ENCODE data around the gene AHNAK. TPM values are rescaled to one million over a fixed set of nuclear protein-coding genes. Genes with fewer than 3 reads are reported as not detected.

The AHNAK gene
- total and polyA plus RNA-seq, 11 donors = 84.4 to 861 (median 384) TPM

- peak overlapping the region in 9 of 12 donors; percentile 9 to 95 (median 84) for H3K27ac ChIP-seq
Observed at GRCh38 chr11:62578541-62578940, 31.9 kb upstream of the AHNAK start.

DNA sequence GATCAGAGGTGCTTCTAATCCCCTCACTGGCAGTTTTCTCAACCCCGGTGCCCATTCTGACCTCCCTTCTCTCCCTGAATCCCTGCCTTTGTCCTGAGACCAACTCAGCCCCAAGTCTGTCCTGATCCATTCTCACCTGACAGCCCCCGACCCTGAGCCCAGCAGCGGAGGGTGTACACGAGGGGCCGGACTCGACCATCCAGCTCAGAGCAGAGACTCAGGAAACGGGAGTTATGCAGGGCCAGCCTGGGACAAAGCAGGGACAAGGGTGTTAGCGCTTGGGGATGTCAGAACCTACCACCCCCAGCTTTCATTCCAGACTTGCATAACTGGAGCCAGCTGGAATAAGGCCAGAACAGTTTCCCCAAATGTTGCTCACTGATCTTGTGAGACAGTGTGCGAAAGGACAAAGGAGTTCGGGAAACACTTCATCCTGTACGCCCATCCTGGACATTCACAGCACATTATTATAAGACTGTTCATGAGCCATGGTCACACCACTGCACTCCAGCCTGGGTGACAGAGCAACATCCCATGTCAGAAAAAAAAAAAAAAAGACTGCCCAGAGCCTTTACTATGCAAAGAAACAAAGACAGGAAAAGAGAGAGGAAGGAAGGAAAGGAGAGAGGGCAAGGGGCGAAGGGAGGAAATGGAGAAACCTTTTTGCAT, 30.6 kb upstream of the AHNAK start:
- H3K27ac ChIP-seq = peak overlapping the region; percentile 68 to 98 (median 90)
- no peak for TF ChIP-seq CTCF (IDR thresholded peaks at IDR 0.05)
- TF ChIP-seq POLR2A (IDR thresholded peaks at IDR 0.05) = no peak
- intact Hi-C loops (cut with DNase I) = no loop called here
- H3K4me1 ChIP-seq = peaks cover 6 to 48% (median 27%) of the 10 kb centered on the region in 12 donors
- DNase-seq (peak in 4 of 5 donors; percentile 57 to 78 (median 76)), ATAC-seq (peak in 3 of 4 donors; percentile 4 to 58 (median 8))
- 50 to 67% (median 59%) methylated on average over 12 of the region's 12 CpGs for WGBS, 4 donors
- H3K27me3 ChIP-seq = no peaks in the 10 kb centered on the region
- H3K4me3 ChIP-seq = peak overlapping the region in 6 of 12 donors; percentile 14 to 88 (median 74)
- peaks cover 0 to 72% (median 58%) of the 10 kb centered on the region in 9 donors for H3K36me3 ChIP-seq
- no peaks in the 10 kb centered on the region for H3K9me3 ChIP-seq

More at GRCh38 chr11:62578541-62578940, 31.9 kb upstream of the AHNAK start:
- Histone ChIP-seq H3K36me3 (peaks cover 0 to 79% (median 60%) of the 10 kb centered on the region in 9 donors), H3K4me3 (no peak overlapping the region), H3K27me3 (no peaks in the 10 kb centered on the region), H3K4me1 (peaks cover 0 to 40% (median 20%) of the 10 kb centered on the region in 12 donors), H3K9me3 (no peaks in the 10 kb centered on the region)
- DNase-seq = no peak
- TF ChIP-seq CTCF (IDR thresholded peaks at IDR 0.05) = no peak
- 97 to 100% (median 98%) methylated on average over 11 of the region's 11 CpGs for WGBS, 4 donors
- no peak for ATAC-seq
- intact Hi-C loops (cut with DNase I) = no loop called here

GRCh38 chr11:62575837-62576236, 29.2 kb upstream of the AHNAK start:
- DNase-seq (no peak), ATAC-seq (no peak)
- Histone ChIP-seq H3K27me3 (no peaks in the 10 kb centered on the region), H3K36me3 (peaks cover 0 to 72% (median 58%) of the 10 kb centered on the region in 9 donors), H3K4me1 (peaks cover 7 to 57% (median 34%) of the 10 kb centered on the region in 12 donors), H3K9me3 (no peaks in the 10 kb centered on the region), H3K4me3 (peak overlapping the region in 8 of 12 donors; percentile 58 to 95 (median 82)), H3K27ac (peak overlapping the region in 11 of 12 donors; percentile 68 to 98 (median 94))
- WGBS, 4 donors = 61 to 72% (median 68%) methylated on average over 14 of the region's 14 CpGs
- TF ChIP-seq POLR2A (IDR thresholded peaks at IDR 0.05) = no peak
- TF ChIP-seq CTCF (IDR thresholded peaks at IDR 0.05) = no peak
- intact Hi-C loops (cut with DNase I) = loop anchor here in 2 of 10 donors (2.0 kb wide), 2 partner anchors 15 to 29 kb away; partner anchors contain the start of genes AHNAK (in 1 of the 2) and TUT1 (in 1 of the 2)

DNA sequence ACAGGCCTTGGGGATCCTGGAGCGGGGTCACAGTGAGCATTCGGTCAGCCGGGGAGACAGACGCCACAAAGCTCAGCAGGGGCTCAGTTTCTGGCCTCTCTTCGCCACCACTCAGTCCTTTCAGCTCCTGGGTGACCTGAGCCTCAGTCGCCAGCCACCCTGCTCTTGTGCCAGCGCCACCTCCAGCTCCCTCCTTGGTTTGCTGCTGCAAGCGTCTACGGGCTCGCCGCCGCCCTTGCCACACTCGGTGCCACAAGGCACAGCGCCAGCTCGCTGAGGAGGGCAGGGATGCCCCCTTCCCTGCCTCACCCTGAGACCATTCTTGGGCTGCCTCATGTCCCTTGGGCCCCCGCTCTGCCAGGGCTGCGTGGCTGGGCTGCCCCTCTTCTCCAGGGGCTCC, 28.6 kb upstream of the AHNAK start:
- TF ChIP-seq CTCF (IDR thresholded peaks at IDR 0.05) (no peak), POLR2A (IDR thresholded peaks at IDR 0.05) (no peak)
- peaks cover 7 to 62% (median 37%) of the 10 kb centered on the region in 12 donors for H3K4me1 ChIP-seq
- peak overlapping the region; percentile 61 to 98 (median 94) for H3K27ac ChIP-seq
- H3K9me3 ChIP-seq = no peaks in the 10 kb centered on the region
- no peak for DNase-seq
- H3K27me3 ChIP-seq = no peaks in the 10 kb centered on the region
- no peak for ATAC-seq
- WGBS, 4 donors = 42 to 74% (median 54%) methylated on average over 12 to 17 of the region's 17 CpGs
- peak overlapping the region in 11 of 12 donors; percentile 38 to 95 (median 74) for H3K4me3 ChIP-seq
- peaks cover 0 to 72% (median 60%) of the 10 kb centered on the region in 9 donors for H3K36me3 ChIP-seq
- intact Hi-C loops (cut with DNase I) = loop anchor here in 2 of 10 donors (2.0 kb wide), 2 partner anchors 16 to 28 kb away; partner anchors contain the start of genes AHNAK (in 1 of the 2) and TUT1 (in 1 of the 2)
